GM21367 (cell line): Measurements from ENCODE around the gene CEMP1.

Experiments used
- ATAC-seq: cut with Tn5 transposase; IDR thresholded peaks from one replicate; pipeline ENCODE4 v1.9.1; 2021; ENCODE audit not compliant: unreplicated experiment

Gene CEMP1

DNA sequence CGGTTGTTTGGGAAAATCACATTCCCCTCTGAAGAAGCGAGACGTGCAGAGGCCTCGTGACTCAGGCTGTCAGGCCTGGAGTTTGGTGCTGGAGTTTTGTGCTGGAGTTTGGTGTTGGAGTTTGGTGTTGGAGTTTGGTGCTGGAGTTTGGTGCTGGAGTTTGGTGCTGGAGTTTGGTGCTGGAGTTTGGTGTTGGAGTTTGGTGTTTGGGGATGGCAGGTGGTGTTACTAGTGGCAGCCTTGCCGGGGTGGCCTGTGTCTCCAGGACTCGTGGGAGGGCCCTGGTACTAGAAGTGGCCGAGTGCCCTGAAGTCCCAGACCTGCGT lies 43.7 kb downstream of the CEMP1 start:
- ATAC-seq: no peak

DNA sequence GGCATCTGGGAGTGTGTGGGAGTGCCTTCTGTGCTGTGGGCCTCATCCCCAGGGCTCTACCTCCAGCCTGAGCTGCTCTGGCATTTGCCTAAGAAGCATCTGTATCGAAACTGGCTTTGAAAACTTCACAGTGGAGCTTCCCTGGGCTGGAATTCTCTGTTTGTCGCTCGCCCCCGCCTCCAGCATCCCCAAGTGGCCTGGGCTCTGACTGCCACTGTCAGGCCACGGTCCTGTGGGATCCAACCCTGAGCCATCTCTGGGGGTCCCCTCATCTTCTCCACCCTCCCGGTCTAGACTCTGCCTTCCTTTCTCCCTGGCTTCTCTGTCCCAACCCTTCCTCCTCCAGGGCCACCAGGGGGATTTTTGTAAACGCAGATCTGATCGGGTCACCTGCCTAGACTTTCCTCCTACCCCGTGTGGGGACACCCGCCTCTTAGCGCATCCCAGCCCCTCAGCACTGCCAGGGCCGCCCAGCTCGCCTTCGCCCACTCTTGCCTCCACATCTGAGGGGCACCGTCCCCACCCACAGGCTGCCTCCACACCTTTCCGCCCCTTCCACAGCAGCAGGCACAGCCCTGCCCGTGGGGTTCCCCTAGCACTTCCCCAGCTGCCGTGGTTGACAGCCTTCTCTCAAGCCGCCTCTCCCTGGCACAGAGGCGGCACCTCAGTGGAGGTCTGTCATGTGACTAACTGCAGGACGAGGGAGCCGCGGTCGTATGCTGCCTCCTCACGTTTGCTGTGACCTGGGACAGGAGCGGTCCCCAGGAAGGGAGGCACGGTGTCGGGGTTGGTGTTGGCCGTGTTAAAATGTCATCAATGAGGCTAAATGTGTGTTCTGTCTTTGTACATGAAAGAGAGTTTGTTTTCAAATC lies 44.3 kb downstream of the CEMP1 start:
- no peak for ATAC-seq

DNA sequence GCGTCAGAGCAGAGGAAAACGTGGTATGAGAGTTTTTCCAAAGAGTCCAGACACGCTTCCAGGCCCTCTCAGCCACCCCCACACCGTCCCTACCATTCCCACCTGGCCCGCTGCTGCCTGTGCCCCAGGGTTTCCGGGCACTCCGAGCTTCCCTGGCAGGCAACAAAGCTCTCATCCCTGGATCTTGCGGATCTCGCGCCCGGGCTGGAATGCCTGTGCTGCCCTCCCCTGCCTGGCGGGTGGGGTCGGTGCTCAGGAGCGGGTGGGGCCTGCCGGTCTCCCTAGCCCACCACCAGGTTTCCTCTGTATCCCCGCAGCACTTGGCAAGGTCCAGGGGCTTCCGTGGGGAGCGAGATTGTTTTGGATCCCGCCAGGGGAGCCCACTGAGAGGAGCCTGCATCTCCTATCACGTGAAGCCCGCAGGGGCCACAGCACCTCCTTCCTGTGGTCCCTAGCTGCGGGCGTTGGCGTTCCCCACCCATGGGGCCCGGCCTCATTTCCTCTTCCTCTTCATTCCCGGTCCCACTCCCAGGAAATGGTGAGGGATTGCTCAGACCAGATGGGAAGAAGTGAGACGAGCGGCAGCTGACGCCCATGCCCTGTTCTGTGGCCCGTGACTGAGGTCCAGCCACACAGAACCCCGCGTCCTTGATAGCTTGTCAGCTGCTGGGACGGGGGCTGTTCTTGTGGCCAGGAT lies 45.2 kb downstream of the CEMP1 start:
- ATAC-seq: no peak

GRCh38 chr16:2484898-2485508 lies 46.2 kb downstream of the CEMP1 start:
- ATAC-seq: no peak

GRCh38 chr16:2483939-2484897 lies 47.0 kb downstream of the CEMP1 start:
- no peak for ATAC-seq

DNA sequence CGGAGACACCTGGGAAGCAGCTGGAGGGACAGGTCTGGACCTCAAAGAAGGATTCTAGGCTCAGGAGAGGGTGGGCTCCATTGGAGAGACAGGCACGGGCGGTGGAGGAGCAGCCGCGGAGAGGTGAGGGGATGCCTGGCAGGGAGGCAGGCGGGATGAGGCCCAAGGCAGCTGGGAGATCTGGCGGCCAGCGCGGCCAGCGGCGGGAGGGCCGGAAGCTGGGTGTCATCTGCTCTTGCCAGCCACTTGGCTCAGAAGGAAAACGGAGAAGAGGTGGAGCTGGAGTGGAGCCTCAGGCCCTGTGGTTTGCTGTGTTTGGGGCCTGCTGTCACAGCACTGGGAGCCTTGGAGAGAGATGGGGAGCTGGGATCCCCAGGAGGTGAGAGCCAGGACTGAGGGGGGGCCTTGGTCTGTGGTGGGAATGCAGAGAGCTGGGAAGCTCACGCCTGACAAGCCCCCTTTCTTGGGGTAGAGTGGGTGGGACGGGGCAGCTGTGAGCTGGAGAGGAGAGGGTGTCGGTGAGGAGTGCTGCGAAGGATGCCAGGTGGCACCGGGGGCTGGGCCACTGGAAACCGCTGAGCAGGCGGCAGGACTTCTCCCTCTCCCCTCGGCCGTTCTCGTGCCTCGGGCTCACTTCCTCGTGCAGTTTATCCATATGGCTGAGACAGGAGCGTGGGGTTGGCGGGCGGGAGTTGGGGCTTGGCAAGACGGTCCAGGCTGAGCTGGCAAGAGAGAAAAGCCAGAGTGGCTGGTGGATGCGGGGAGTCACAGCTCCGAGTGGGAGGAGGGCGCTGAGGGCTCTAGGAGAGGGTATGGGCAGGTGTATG lies 48.3 kb downstream of the CEMP1 start:
- no peak for ATAC-seq

GRCh38 chr16:2482249-2482648 lies 49.0 kb downstream of the CEMP1 start:
- ATAC-seq: no peak

DNA sequence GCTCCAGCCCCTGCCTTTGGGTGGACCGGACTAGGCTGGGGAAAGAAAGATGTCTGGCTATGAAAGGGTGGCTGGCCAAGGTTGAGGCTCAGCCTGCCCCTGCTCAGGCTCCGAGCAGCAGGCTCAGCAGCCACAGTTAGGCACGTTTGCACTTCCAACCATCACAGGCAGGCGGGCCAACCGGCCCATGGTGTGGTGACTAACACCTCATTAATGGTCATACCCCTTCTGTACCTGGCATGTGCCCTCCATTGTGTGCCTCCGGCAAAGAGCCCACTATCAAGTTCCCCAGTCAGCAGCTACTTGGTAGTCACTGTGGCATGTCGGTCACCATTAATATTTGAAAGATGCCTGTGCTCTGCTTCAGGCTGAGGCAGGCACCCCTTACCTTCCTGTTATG lies 49.5 kb downstream of the CEMP1 start:
- no peak for ATAC-seq

GRCh38 chr16:2480948-2481347 lies 50.3 kb downstream of the CEMP1 start:
- no peak for ATAC-seq
